HG03520 (cell line): ENCODE data around the gene NES.
A peak's percentile ranks its signal among the peaks of the same experiment; 100 is the strongest.

Experiments used
- ATAC-seq: cut with Tn5 transposase; IDR thresholded peaks from one replicate; pipeline ENCODE4 v1.9.1; 2021; ENCODE audit warnings: mild to moderate bottlenecking, moderate library complexity; ENCODE audit not compliant: unreplicated experiment

NES gene

GRCh38 chr1:156665539-156665938 is 11.7 kb downstream of the NES start:
- no peak for ATAC-seq

- no peak for ATAC-seq
Measured at GRCh38 chr1:156664767-156665411, 12.3 kb downstream of the NES start.

- ATAC-seq: no peak
Measured at GRCh38 chr1:156664046-156664766, 13.0 kb downstream of the NES start.

- ATAC-seq: no peak
Measured at GRCh38 chr1:156663178-156663577, 14.0 kb downstream of the NES start.

DNA sequence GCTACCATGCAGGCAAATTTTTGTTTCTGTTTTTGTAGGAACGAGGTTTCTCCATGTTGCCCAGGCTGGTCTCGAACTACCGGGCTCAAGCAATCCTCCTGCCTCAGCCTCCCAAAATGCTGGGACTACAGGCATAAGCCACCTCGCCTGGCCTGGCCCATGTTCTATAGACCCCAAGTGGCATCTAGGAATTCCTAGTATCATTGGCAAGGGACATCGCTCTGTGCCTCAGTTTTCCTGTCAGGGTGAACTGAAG is 14.5 kb downstream of the NES start:
- ATAC-seq: no peak

DNA sequence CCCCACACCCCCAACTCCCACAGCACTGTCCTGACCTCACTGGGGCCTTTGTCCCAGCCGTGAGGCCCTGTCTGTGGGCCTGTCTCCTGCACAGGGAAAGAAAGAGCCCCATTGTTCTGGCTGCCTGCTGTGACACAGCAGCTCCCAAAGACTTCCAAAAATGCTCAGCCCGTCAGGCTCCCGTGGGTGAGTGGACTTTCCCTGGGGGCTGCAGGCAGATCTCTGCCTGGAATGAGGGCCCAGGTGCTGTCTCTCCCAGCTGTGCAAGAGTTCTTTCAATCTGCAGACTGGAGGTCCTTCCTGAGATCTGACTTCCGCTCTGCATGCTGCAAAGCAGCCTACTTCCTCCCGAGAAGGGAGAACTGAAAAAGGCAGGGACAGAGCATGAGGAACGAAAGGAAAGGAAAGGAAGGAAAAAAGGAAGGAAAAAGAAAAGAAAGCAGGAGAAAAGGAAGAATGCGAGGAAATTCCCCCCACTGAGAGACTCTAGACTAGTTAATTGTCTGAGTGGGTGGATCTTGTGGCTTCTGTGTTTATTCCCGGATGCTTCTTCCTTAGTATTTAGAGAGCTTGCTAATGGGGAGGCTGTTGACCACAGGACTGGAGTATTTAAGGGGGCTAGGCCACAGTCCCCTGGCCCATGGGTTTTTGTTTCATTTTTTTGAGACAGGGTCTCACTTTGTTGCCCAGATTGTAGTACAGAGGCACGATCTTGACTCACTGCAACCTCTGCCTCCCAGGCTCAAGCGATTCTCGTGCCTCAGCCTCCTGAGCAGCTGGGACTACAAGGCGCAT is 15.0 kb downstream of the NES start:
- ATAC-seq: no peak

DNA sequence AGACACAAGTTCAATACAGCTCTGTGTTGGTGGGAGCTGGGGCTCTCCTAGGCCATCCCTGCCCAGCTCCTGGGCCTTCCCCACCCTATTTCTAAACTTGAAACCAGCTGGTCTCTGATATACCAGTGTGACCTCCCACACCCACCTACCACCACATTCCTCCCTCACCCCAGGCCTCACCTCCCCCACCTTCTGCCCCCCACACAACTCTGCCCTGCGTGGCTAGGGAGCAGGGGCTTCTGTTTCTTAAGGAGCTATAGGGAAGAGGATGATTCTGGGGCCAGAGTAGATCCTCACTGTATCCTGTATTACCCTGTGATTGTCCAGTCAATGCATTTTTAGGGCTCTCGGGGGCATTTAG is 16.5 kb downstream of the NES start:
- no peak for ATAC-seq

DNA sequence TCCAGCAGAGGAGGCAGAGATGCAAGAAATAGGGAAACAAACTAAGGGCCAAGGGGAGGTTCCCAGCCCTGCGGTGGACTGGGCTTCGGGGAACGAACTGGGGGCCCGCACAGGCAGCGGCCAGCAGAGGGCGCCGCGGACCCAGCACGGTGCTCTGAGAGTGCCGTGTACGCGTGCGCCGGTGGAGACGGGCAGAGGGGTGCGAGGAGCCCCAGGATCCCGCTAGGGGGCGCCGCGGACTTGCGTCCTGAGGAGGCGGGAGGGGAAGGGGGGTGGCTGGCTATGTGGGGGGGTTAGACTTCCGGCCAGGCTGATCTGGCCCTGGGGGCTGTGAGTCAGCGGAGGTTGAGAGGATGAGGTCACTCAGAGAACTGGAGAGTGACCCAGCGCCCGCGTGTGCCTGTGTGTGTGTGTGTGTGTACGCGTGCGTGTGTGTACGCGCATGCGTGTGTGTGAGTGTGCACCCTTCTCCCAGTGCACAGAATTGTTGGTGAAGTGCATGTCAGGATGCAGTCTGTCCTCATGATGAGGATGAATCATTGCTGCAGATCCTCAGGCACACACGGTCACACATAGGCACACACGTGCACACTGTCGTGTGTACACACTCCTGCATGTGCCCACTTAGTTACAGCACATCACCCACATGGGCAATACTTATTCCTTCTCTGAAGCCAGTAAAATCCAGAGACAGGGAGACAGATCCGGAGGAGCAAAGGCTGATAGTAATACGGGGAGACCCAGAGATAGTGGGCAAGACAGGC is 17.0 kb downstream of the NES start:
- ATAC-seq: peak; percentile 63

- no peak for ATAC-seq
Measured at GRCh38 chr1:156659661-156659987, 17.6 kb downstream of the NES start.

DNA sequence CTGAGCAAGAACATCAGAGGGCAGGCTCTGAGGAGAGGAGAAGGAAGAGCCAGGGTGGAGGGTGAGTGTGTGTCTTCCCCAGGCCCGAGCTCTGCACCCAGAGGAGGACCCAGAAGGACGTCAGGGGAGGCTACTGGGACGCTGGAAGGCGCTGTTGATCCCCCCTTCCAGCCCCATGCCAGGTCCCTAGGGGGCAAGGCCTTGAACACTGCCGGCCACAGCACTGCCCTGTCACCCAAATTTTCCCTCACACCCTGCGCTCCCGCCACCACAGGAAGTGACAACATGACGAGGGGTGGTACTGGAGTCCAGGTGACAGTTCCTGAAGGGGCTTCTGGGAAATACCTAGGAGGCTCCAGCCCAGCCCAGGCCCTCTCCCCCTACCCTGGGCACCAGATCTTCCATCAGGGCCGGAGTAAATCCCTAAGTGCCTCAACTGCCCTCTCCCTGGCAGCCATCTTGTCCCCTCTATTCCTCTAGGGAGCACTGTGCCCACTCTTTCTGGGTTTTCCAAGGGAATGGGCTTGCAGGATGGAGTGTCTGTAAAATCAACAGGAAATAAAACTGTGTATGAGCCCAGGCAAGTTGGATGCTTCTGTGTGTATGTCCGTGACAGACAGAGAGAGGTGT is 18.1 kb downstream of the NES start:
- no peak for ATAC-seq

DNA sequence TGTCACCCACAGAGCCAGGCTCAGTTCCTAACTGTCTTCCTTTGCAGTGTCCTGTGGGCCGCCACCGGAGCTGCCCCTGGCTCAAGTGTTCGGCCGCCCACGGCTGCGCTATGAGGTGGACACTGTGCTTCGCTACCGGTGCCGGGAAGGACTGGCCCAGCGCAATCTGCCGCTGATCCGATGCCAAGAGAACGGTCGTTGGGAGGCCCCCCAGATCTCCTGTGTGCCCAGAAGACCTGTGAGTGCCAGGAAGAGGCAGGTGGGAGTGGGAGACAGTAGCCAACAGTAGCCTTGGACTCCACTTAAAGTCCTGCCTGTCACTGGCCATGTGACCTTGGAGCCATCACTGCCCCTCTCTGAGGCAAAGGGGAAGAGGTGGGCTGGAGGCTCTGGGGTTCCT is 18.7 kb downstream of the NES start:
- ATAC-seq: no peak

DNA sequence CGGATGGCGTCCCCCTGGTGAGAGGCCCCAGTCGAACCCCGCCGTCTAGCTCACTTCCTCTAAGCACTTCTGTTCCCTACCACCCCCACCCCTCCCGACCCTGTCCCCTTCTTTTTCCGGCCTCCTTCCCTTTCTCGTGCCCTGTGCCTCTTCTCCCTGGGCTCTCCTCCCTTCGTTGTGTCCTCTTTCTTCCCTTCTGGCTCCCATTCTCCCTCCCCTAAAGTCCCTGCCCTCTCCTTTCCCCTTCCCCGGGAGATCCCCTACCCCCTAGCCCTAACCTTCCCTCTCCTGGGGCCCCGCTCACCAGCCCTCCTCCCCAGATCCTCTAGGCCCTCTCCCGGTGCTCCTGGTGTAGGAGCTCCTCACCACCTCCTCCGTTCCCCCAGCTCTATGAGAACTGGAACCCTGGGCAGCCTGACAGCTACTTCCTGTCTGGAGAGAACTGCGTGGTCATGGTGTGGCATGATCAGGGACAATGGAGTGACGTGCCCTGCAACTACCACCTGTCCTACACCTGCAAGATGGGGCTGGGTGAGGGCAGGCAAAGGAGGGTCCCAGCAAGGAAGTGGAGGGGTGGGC is 19.4 kb downstream of the NES start:
- ATAC-seq: no peak

DNA sequence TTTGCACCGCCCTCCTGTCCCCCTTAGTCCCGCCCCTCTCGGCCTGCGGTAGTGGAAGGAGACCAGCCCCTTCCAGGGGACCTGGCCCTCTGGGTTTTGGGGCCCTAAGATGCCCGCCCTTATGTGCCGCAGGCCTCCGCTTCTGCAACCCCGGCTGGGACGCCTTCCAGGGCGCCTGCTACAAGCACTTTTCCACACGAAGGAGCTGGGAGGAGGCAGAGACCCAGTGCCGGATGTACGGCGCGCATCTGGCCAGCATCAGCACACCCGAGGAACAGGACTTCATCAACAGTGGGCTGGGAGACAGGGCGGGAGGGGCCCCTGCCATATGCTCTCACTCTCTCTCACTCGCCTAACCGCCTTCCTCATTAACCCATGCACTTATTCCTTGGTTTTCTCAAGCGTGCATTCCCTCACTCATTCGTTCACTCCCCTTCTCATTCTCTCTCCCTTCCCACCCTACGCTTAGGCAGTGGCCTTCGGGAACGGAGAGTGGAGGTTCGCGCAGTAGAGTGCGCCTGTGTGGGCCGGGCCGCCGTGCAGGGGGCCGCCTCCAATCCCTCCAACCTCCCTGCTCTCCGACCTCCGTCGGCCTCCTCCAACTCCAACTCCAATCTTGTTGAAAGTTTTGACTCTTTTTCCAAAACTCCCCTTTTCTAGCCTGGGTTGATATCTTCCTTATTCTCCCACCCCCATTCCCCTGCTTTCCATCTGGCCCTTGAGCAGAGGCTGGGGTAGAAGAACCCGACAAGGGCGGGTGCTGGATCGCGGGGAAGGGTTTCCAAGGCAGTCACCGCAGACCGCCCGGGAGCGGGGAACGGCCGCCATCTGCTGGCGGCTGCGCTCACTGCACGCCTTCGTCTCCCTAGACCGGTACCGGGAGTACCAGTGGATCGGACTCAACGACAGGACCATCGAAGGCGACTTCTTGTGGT is 20.1 kb downstream of the NES start:
- no peak for ATAC-seq

GRCh38 chr1:156655904-156656516 is 21.2 kb downstream of the NES start:
- ATAC-seq: no peak

- no peak for ATAC-seq
Measured at GRCh38 chr1:156655151-156655903, 21.9 kb downstream of the NES start.

- no peak for ATAC-seq
Measured at GRCh38 chr1:156654700-156655099, 22.5 kb downstream of the NES start.

- no peak for ATAC-seq
Measured at GRCh38 chr1:156652992-156653355, 24.2 kb downstream of the NES start.

- no peak for ATAC-seq
Measured at GRCh38 chr1:156652131-156652991, 24.8 kb downstream of the NES start.
